HG03575 (cell line): ENCODE measurements around the gene HIVEP2.

Experiments
- ATAC-seq: cut with Tn5 transposase; IDR thresholded peaks from one replicate; pipeline ENCODE4 v1.9.1; 2021; ENCODE audit not compliant: unreplicated experiment, insufficient number of reproducible peaks, low FRiP score; ENCODE audit errors: extremely low read depth

The HIVEP2 gene

DNA sequence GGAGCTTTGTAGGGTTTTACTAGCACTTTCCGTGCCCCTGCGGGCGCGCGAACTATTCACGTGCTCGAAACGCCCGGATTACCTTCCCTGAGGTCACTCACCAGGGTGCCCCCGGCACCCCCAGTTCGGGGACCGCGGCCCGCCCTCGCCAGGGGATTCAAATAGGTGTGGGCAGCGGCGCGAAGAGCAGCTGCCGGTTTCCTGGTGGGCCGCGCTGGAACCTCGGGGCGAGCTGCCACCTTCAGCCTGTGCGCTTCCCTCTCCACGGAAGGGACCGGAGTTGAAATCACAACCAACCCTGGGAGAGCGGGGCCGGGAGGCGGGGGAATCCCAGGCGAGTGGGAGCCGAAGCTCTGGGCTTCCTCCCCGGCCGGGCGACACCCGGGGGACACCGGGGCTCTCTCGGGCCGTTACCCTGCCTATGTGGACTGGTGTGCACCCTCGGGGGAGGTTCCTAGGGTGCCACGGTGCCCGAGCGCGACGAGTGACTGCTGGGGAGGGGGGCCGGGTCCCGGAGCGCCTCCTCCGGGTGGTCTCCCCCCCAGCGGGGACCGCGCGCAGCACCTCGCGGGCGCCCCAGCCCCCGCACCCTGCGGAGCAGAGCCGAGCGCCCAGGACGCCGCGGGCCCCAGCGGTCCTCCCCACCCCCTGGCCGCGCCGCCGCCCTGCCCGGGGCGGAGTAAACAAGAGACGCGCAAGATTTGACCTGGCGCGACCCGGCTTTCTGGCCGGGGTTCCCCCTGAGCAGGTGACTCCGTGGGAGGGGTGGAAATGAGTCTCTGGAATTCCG is 2.1 kb upstream of the HIVEP2 start:
- peak; percentile 31 for ATAC-seq

DNA sequence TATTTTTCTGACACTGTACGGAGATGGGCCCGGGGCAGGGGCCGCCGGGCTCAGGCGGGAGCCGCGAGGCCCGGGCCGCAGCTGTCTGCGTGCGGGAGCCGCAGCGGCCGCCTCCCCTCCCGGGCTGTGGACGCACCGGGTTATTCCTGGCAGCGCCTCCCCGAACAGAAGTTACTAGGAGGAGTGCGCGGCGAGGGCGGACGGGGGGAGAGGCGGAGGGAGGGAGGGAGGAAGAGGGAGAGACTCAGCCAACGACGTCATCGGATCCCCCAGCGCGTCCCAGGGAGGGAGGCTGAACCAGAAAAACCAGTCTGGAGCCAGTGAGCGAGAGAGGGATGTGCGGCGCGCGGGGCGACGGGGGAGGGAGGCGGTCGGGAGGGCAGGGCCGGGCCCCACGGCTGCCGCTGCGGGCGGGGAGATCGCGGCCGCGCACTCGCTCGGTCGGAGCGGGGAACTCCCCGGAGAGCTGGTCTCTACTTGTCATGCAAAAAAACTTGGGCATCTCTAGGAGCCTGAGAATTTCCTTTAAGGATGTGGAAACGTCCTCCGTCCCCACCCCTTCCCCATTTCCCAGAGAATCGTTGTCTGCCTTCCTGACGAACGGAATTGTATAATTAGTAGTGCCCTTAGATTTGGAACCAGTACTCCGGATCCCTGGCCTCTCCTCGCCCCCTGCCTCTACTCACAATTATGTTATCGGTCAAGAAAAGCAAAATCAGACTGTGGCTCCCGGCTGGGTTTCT is 1.4 kb upstream of the HIVEP2 start:
- ATAC-seq: no peak

DNA sequence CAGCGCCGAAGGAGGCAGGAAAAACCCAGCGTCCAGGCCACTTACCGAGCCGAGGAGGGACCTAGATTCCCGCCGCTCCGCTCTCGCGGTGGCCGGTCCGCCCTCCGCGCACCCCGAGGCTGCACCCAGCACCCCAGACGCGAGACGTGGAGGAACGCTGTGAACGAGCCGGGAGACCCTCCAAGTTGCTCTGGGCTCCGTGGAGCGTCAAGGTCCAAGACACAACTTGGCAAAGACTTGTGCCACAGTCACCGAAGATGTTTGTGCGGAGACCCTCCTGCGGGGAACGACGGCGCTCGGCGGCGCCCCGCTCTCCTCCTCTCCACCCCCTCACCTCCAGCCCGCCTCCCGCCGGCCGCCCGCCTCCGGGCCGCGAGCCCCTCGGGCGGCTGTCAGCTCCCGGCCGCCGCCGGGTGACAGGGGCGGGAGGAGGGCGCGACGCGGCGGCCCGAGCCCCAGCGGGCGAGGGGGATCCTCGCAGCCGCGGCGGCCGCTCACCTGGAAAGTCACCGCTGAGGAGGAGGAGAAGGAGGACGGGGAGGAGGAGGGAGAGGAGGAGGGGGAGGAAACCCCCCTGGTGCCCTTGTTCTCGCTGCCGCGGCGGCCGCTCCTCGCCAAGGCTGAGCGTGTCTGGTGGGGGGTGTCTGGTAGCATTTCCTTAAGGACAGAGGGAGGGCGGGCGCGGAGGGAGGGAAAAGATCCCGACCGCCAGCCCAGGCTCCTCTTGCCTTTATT is 637 bp upstream of the HIVEP2 start:
- no peak for ATAC-seq

DNA sequence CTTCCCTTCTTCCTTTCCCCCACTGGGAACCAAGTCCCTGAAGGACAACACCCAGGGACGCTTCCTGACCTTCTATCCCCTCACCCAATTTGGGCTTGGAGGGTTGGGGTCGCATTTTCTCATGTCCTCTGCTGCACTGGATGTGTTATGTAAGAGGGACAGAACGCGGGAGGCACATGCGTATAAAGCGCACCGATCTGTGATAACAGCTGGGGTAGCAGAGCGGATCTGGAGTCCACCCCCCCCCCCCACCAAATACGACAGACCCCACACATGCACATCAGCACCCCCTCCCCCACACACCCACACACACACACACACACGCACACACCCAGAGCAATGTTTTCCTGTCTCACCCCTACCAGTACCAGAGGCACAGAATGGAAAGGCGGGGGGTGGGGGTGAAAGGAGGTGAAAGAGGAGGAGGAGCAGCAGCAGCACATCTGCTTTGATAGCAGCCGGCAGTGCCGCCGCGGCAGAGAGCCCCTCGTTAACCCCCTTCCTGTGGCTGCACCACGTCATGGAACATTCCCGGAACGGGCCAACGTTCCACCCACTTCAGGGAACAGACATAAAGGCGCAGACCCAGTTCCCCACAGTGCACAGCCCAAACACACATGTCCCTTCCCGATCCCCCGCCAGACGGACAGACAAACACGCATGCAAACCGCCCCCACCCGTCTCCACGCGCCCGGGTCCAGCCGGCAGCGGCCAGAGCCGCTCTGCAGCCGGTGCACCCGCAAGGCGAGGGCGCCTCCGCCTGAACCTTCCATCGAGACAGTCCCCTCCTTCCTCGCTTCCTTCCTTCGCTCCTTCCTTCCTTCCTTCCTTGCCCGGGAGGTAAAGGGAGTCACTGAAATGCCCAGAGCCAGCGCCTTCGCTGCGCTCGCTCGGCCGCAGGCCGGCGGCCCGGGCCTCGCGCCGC is 590 bp downstream of the HIVEP2 start:
- no peak for ATAC-seq

DNA sequence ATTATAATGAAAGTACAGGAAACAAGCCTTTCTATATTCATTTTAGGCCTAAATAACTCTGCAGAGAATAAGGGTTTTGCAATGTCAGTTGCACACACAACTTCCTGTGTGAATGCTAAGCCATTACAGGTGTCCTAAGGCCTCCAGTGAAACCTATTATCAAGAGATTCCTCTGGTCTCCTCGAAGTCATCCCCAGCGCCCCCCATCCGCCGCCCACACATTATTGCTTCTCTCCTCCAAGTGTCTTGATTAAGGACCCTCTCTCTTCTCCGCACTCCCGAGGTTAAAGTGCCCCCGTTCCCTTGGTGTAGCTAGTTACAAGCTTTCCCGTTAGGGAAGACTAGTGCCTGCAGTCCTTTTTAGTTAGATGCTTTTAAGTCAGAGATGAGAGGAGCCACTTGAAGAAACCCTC is 1.3 kb downstream of the HIVEP2 start:
- no peak for ATAC-seq

- no peak for ATAC-seq
Observed at GRCh38 chr6:142942805-142943227, 2.2 kb downstream of the HIVEP2 start.

DNA sequence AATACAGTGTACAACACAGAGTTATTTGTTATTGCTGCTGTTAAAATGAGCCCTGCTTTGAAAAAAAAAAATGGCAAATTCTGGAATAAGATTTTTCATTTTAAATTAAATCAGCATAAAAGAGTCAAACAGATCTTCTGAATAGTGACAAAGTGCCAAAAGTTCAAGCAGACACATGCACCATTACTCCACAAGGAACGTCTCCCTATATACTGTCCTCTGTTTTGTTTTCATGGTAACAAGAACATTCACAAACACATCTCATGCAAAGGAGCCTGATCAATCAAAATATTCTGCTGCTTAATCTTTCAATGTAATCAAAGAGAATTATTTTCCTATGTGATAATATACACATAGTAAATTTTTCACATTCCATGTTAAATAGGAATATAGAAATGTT is 2.7 kb downstream of the HIVEP2 start:
- no peak for ATAC-seq

GRCh38 chr6:142941018-142941417 is 4.0 kb downstream of the HIVEP2 start:
- no peak for ATAC-seq

DNA sequence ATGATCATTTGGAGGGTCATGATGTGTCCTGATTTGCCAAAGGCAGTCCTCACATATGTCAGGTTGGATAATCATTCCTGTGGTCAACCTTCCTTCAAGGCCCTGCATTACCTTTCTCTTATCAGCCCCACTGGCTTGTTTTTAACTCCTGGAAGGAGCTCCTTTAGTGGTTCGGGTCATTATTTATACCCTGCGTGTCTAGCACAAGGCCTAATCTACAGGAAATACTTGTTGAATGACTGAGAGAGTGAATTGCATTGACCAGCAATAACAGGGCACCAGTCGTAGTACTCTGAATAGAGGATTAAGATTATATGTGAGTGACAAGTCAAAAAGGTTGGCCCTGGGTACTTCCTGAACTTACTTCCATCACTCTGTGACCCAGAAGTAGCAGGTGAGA is 4.5 kb downstream of the HIVEP2 start:
- no peak for ATAC-seq

DNA sequence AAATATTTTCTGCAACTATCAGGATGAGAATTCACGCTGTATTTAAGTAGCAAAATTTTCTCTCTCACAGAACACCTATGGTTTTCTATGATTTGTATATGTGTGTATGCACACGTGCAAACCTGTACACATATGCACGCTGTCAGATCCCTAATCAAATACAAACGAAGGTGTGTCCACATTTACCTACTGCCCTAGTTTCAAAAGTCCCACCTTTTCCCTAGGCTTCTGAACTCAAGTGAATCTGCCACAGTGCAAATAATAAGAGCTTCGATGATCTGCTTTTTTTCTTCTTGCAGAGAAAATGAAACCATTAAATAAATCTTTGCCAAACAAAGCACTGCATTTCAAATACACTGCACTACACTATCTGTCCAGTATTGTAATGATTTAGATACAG is 6.5 kb downstream of the HIVEP2 start:
- no peak for ATAC-seq

GRCh38 chr6:142937986-142938385 is 7.0 kb downstream of the HIVEP2 start:
- no peak for ATAC-seq

GRCh38 chr6:142935553-142936517 is 9.1 kb downstream of the HIVEP2 start:
- ATAC-seq: peak; percentile 35

- ATAC-seq: no peak
Observed at GRCh38 chr6:142934599-142934998, 10.4 kb downstream of the HIVEP2 start.

DNA sequence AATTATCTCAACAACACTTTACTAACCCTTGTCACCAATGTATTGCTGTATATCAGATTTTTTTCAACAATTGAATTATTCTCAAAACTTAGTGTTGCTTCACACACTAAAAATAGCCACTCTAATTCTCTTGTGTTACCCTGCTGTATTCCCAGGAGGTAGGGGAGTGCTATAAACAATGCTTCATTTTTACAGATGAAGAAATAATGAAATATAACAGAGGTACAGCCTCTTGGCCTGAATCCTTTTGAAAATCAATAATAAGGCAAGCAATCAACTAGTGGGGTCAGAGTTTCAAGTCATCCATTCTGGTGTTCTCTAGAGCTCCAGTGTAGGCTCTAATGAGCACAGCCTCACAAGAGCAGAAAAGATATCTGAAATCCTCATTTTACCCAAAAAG is 10.9 kb downstream of the HIVEP2 start:
- ATAC-seq: no peak

- ATAC-seq: no peak
Observed at GRCh38 chr6:142933701-142934100, 11.3 kb downstream of the HIVEP2 start.

- no peak for ATAC-seq
Observed at GRCh38 chr6:142932889-142933288, 12.1 kb downstream of the HIVEP2 start.

- no peak for ATAC-seq
Observed at GRCh38 chr6:142929751-142930358, 15.1 kb downstream of the HIVEP2 start.
